SK-N-MC (cell line): ENCODE measurements around the gene KIAA1191.

Experiments
- DNase-seq: peaks from one replicate; pipeline ENCODE4 v3.0.0-alpha.2; 2011; ENCODE audit warnings: low read depth, low spot score
- H3K27ac ChIP-seq: fragments of 200-600 bp; sonication (generic); 2 replicates; pipeline ENCODE4 v1.5.1; 2016; ENCODE audit warnings: mixed run types
- H3K36me3 ChIP-seq: fragments of 200-600 bp; sonication (generic); 2 replicates; pipeline ENCODE4 v1.6.1; 2017; ENCODE audit warnings: antibody characterized with exemption, low read length, mixed read lengths; ENCODE audit not compliant: insufficient read depth
- H3K4me3 ChIP-seq: fragments of 200-600 bp; sonication (generic); 2 replicates; pipeline ENCODE4 v1.5.1; 2016
- H3K9ac ChIP-seq: fragments of 200-600 bp; sonication (generic); 2 replicates; pipeline ENCODE4 v1.8.0; 2017; ENCODE audit warnings: mixed run types, mixed read lengths; ENCODE audit not compliant: insufficient read length
- H3K9me3 ChIP-seq: fragments of 200-600 bp; sonication (generic); 2 replicates; pipeline ENCODE4 v1.6.1; 2017; ENCODE audit warnings: low read depth, mild to moderate bottlenecking, antibody characterized with exemption, low read length, moderate library complexity, mixed read lengths
- EZH2 ChIP-seq: fragments of 200-600 bp; sonication (generic); IDR thresholded peaks from one replicate; pipeline ENCODE4 v1.6.1; 2017; ENCODE audit warnings: antibody characterized with exemption
- FOXP2 ChIP-seq: optimal IDR thresholded peaks from 2 replicates; pipeline ENCODE3; 2011; ENCODE audit warnings: mild to moderate bottlenecking, moderate library complexity; ENCODE audit not compliant: insufficient read depth; ENCODE audit errors: extremely low read length, control extremely low read depth
- POLR2AphosphoS5 ChIP-seq: IDR thresholded peaks from 2 replicates; pipeline ENCODE4 v1.6.1; 2012; ENCODE audit warnings: mild to moderate bottlenecking, low read depth, low read length, borderline replicate concordance

Gene KIAA1191

GRCh38 chr5:176392526-176392925 is 31.0 kb upstream of the KIAA1191 start:
- Histone ChIP-seq H3K27ac (no peak overlapping the region), H3K36me3 (peaks cover 5% of the 10 kb centered on the region), H3K9ac (no peak overlapping the region), H3K9me3 (no peaks in the 10 kb centered on the region), H3K4me3 (no peak overlapping the region)
- no peak for DNase-seq
- TF ChIP-seq POLR2AphosphoS5 (no peak), FOXP2 (no peak), EZH2 (no peak)

- no peak overlapping the region for H3K9ac ChIP-seq
- no peaks in the 10 kb centered on the region for H3K9me3 ChIP-seq
- H3K4me3 ChIP-seq: no peak overlapping the region
- H3K27ac ChIP-seq: no peak overlapping the region
- H3K36me3 ChIP-seq: peaks cover 10% of the 10 kb centered on the region
- TF ChIP-seq POLR2AphosphoS5: no peak
- no peak for TF ChIP-seq FOXP2
- DNase-seq: no peak
These were observed 30.4 kb upstream of the KIAA1191 start for GRCh38 chr5:176391999-176392398.

- H3K27ac ChIP-seq: no peak overlapping the region
- no peaks in the 10 kb centered on the region for H3K9me3 ChIP-seq
- no peak overlapping the region for H3K4me3 ChIP-seq
- TF ChIP-seq FOXP2 (no peak), POLR2AphosphoS5 (no peak), EZH2 (no peak)
- DNase-seq: no peak
- H3K9ac ChIP-seq: no peak overlapping the region
- peaks cover 15% of the 10 kb centered on the region for H3K36me3 ChIP-seq
These were observed 29.9 kb upstream of the KIAA1191 start for GRCh38 chr5:176391479-176391878.

- TF ChIP-seq POLR2AphosphoS5 (no peak; the same call in none of the 2 replicates), FOXP2 (no peak), EZH2 (no peak)
- H3K9me3 ChIP-seq: no peaks in the 10 kb centered on the region
- H3K27ac ChIP-seq: peak overlapping the region; percentile 69; the same call in 1 of the 2 replicates
- peak overlapping the region; percentile 94 for H3K9ac ChIP-seq
- peaks cover 36% of the 10 kb centered on the region for H3K36me3 ChIP-seq
- H3K4me3 ChIP-seq: peak overlapping the region; percentile 86
- DNase-seq: no peak
These were observed 27.9 kb upstream of the KIAA1191 start for GRCh38 chr5:176389135-176390123.

DNA sequence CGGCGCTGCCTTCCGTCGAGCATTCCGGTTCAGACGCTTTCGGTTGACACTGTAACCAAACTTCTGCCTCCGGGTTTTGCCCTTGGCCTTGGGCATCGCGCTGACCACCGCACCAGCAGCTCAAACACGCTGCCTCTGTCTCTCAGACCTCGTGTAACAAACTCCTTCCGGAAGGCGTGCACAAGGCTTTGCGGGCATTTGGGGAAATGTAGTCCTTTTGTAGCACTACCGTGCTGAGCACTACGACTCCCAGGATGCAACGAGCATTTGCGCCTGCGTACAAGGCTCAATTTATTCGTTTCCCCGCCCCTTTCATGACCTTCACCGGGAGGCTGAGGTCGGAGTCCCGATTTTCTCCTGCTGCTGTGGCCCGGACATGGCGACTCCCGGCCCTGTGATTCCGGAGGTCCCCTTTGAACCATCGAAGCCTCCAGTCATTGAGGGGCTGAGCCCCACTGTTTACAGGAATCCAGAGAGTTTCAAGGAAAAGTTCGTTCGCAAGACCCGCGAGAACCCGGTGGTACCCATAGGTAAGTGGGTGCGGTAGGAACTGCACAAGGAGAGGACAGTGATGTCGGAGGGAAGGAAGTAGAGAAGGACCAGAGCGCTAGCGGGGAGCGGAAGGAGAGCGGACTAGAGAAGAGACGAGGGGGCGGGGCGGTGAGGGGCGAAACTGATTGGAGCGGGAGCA is 27.0 kb upstream of the KIAA1191 start, which contains the start of the genes HIGD2A and NOP16:
Gene HIGD2A (plus strand): TSS at position 308 of the 691 bp plus-strand sequence. CDS start 69 bp downstream, at position 377.
Gene NOP16 (minus strand): TSS at position 155 of the 691 bp plus-strand sequence. CDS start 59 bp downstream, at position 96.
- Histone ChIP-seq H3K36me3 (peaks cover 44% of the 10 kb centered on the region), H3K9me3 (no peaks in the 10 kb centered on the region), H3K9ac (peak within 1 kb of the TSS; percentile 96), H3K4me3 (peak within 1 kb of the TSS; percentile 86), H3K27ac (peak within 1 kb of the TSS; percentile 97)
- DNase-seq: peak; percentile 97
- TF ChIP-seq EZH2 (no peak), POLR2AphosphoS5 (peak; percentile 96), FOXP2 (no peak)

DNA sequence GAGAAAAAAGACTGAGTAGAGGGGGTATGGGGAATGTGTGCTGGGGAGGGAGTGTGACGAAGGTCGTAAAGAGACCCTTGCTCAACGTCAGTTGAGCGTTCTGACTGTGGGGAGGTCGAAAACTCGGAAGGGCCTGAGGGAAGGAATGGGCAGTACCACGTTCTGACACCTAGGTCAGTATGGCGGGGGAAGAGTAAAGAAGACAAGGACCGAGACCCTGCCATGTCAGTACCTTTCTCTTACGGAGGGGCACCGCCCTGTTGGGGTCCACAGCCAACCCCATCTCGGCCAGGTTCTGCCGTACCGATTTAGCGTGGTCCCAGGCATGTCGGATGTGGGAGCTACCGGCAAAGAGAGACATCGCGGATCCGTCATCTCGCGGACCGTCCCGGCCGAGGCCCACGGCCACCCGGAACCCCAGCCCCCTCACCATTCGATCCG is 26.5 kb upstream of the KIAA1191 start:
- DNase-seq: no peak
- peak overlapping the region; percentile 96 for H3K9ac ChIP-seq
- TF ChIP-seq EZH2: no peak
- no peak for TF ChIP-seq POLR2AphosphoS5
- TF ChIP-seq FOXP2: no peak
- H3K36me3 ChIP-seq: peaks cover 50% of the 10 kb centered on the region
- H3K27ac ChIP-seq: peak overlapping the region; percentile 97
- H3K4me3 ChIP-seq: peak overlapping the region; percentile 86
- H3K9me3 ChIP-seq: no peaks in the 10 kb centered on the region

DNA sequence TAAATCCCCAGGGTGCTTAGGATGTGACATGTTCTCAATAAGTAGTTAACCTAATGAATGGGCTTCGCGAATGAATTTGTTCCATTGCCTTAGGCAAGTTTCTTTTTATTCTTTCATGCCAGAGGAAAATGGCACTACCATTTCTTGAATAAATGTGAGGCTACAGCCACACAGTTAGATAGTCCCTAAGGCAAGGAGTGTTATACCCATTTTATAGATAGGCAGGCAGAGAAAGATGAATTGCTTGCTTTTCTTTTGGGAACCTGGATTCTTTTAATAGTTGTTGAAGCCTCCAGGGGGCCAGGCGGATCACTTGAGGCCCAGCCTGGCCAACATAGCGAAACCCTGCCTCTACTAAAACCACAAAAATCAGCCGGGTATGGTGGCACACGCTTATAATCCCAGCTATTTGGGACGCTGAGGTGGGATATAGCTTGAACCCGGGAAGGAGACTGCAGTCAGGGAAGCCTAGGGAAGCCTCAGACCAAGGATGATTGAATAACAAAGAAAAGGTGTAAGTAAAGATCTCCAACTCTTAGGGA is 25.9 kb upstream of the KIAA1191 start:
- no peak for DNase-seq
- H3K9ac ChIP-seq: peak overlapping the region; percentile 96
- peak overlapping the region; percentile 20; the same call in 1 of the 2 replicates for H3K27ac ChIP-seq
- peak overlapping the region; percentile 86 for H3K4me3 ChIP-seq
- peaks cover 56% of the 10 kb centered on the region for H3K36me3 ChIP-seq
- no peaks in the 10 kb centered on the region for H3K9me3 ChIP-seq
- no peak for TF ChIP-seq POLR2AphosphoS5
- no peak for TF ChIP-seq FOXP2
- no peak for TF ChIP-seq EZH2
